Testis (tissue), 3 donors: Measurements from ENCODE around the gene ATXN7. TPM values are rescaled to one million over a fixed set of nuclear protein-coding genes. Genes with fewer than 3 reads are reported as not detected.

Experiments used
- DNase-seq: peaks from one replicate; pipeline ENCODE4 v3.0.0-alpha.2; 2019
- H3K27ac ChIP-seq, 2 donors: fragments of 200-600 bp; sonication (generic); one replicate each; pipeline ENCODE4 v1.5.1; 2019
- H3K27me3 ChIP-seq: fragments of 200-600 bp; sonication (generic); one replicate; pipeline ENCODE4 v1.5.1; 2019
- H3K36me3 ChIP-seq: fragments of 200-600 bp; sonication (generic); one replicate; pipeline ENCODE4 v1.5.1; 2017; ENCODE audit warnings: low read depth; ENCODE audit errors: missing control alignments
- H3K4me1 ChIP-seq: fragments of 200-600 bp; sonication (generic); one replicate; pipeline ENCODE4 v1.5.1; 2019
- H3K4me3 ChIP-seq, 2 donors: fragments of 200-600 bp; sonication (generic); one replicate each; pipeline ENCODE4 v1.5.1; 2017 to 2019
- H3K9me3 ChIP-seq: fragments of 200-600 bp; sonication (generic); one replicate; pipeline ENCODE4 v1.5.1; 2017
- POLR2A ChIP-seq: fragments of 450-650 bp; IDR thresholded peaks from one replicate; pipeline ENCODE4 v1.6.1; 2017; ENCODE audit warnings: antibody characterized with exemption, mild to moderate bottlenecking, moderate library complexity
- WGBS, 2 donors: methylation state at CpG; one replicate each; pipeline ENCODE4 v1.1.5; 2018; 5-methylcytosine and 5-hydroxymethylcytosine counted together
- intact Hi-C: fragments of 100-400 bp; cut with DNase I; formaldehyde crosslinking; loops from one replicate; pipeline ENCODE4 v1.15.1; 2023; ENCODE audit warnings: low total_unique reads
- polyA plus RNA-seq: library from polyadenylated mRNA; stranded (reverse); fragments of 350-450 nt; fragmentation: Illumina TruSeq; extraction: RNeasy Lipid Tissue Mini Kit (QIAGEN cat#74804); gene quantifications from one replicate; pipeline ENCODE4 v1.2.3, GENCODE V29; 2014; ENCODE audit warnings: low read depth, low replicate concordance; ENCODE audit not compliant: insufficient read depth
- total RNA-seq, 2 donors: library from RNA; depleted of rRNA; stranded (reverse); fragments of >200 nt; gene quantifications; one replicate each; pipeline ENCODE4 v1.2.3, GENCODE V29; 2016
- TF ChIP-seq, protein P1 (sequence below), 3 experiments: fragments of 450-650 bp in 2 of 3; fragments of 200-600 bp in 1 of 3; sonication (generic) in 1 of 3; IDR thresholded peaks; one replicate each; pipeline ENCODE4 v1.5.1; 2016 to 2019; ENCODE audit warnings: antibody characterized with exemption in 3 of 3, mild to moderate bottlenecking in 2 of 3, moderate library complexity in 1 of 3

ATXN7 gene
- total and polyA plus RNA-seq, 3 donors from 2014 or later = 30.9 to 47.6 (median 46.0) TPM

DNA sequence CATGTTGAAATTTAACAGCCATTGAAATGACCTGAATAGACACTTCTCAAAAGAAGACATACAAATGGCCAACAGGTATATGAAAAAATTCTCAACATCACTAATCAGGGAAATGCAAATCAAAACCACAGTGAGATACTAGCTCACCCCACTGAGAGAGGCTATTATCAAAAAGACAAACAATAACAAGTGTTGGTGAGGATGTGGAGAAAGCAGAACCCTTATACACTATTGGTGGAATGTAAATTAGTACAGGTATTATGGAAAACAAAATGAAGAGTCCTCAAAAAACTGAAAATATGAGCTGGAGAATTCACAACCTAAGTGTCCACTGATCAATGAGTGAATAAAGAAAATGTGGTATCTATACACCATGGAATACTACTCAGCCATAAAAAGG is 21.5 kb upstream of the ATXN7 start:
- Histone ChIP-seq H3K27me3 (no peaks in the 10 kb centered on the region), H3K27ac (no peak overlapping the region), H3K4me3 (no peak overlapping the region), H3K9me3 (no peaks in the 10 kb centered on the region), H3K4me1 (no peaks in the 10 kb centered on the region), H3K36me3 (no peaks in the 10 kb centered on the region)
- no peak for DNase-seq
- intact Hi-C loops = no loop called here
- TF ChIP-seq, protein P1, sequence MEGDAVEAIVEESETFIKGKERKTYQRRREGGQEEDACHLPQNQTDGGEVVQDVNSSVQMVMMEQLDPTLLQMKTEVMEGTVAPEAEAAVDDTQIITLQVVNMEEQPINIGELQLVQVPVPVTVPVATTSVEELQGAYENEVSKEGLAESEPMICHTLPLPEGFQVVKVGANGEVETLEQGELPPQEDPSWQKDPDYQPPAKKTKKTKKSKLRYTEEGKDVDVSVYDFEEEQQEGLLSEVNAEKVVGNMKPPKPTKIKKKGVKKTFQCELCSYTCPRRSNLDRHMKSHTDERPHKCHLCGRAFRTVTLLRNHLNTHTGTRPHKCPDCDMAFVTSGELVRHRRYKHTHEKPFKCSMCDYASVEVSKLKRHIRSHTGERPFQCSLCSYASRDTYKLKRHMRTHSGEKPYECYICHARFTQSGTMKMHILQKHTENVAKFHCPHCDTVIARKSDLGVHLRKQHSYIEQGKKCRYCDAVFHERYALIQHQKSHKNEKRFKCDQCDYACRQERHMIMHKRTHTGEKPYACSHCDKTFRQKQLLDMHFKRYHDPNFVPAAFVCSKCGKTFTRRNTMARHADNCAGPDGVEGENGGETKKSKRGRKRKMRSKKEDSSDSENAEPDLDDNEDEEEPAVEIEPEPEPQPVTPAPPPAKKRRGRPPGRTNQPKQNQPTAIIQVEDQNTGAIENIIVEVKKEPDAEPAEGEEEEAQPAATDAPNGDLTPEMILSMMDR (IDR thresholded peaks at IDR 0.05) = no peak
- TF ChIP-seq POLR2A = no peak

GRCh38 chr3:63845215-63845614 is 18.5 kb upstream of the ATXN7 start:
- Histone ChIP-seq H3K4me1 (no peaks in the 10 kb centered on the region), H3K27ac (no peak overlapping the region), H3K27me3 (no peaks in the 10 kb centered on the region), H3K4me3 (no peak overlapping the region), H3K9me3 (no peaks in the 10 kb centered on the region), H3K36me3 (no peaks in the 10 kb centered on the region)
- DNase-seq = no peak
- intact Hi-C loops = no loop called here
- 84 to 85% methylated on average over 4 of the region's 4 CpGs for WGBS, 2 donors
- TF ChIP-seq POLR2A = no peak
- TF ChIP-seq, protein P1 (IDR thresholded peaks at IDR 0.05) = no peak

DNA sequence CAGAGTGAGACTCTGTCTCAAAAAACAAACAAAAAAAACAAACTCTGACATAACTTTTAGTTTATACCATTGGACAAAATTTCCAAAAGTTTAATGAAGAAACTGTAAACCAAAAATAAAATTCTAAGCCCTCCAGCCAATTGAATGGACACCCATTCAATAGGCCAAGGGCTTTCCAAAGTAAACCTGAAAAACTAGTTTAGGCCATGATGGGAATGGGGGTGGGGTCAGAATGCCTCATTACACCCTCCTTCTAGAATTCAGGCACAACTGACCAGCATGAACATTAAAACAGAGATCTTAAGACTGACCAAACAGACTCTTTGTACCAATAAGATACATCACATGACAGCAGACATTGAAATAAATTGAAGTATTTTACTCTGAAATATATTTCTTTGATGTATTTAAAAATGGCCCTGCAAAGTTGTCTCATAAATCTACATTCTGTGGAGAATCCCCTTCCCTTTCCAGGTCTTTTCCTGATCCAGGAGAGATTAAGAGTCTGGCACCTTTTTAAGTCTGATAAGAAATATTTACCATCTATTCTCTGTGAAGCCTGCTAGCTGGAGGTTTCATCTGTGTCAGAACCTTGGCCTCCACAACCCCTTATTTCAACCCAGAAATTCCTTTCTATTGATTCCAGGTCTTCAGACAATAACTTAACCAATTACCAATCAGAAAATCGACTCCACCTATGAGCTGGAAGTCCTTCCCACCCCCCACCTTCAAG is 15.8 kb upstream of the ATXN7 start:
- H3K4me3 ChIP-seq = no peak overlapping the region
- 57 to 89% methylated on average over 1 of the region's 1 CpG for WGBS, 2 donors
- TF ChIP-seq POLR2A = no peak
- TF ChIP-seq, protein P1 (IDR thresholded peaks at IDR 0.05) = no peak
- intact Hi-C loops = no loop called here
- H3K4me1 ChIP-seq = no peaks in the 10 kb centered on the region
- H3K27ac ChIP-seq = no peak overlapping the region
- no peak for DNase-seq
- no peaks in the 10 kb centered on the region for H3K9me3 ChIP-seq
- H3K36me3 ChIP-seq = no peaks in the 10 kb centered on the region
- no peaks in the 10 kb centered on the region for H3K27me3 ChIP-seq

- no peaks in the 10 kb centered on the region for H3K27me3 ChIP-seq
- WGBS, 2 donors = 92 to 93% methylated on average over 3 to 4 of the region's 4 CpGs
- no peak overlapping the region for H3K27ac ChIP-seq
- H3K36me3 ChIP-seq = no peaks in the 10 kb centered on the region
- no peaks in the 10 kb centered on the region for H3K9me3 ChIP-seq
- no peak for DNase-seq
- H3K4me1 ChIP-seq = no peaks in the 10 kb centered on the region
- TF ChIP-seq POLR2A = no peak
- TF ChIP-seq, protein P1 (IDR thresholded peaks at IDR 0.05) = no peak
- intact Hi-C loops = no loop called here
- H3K4me3 ChIP-seq = no peak overlapping the region
Measured at GRCh38 chr3:63849175-63849574, 14.5 kb upstream of the ATXN7 start.

DNA sequence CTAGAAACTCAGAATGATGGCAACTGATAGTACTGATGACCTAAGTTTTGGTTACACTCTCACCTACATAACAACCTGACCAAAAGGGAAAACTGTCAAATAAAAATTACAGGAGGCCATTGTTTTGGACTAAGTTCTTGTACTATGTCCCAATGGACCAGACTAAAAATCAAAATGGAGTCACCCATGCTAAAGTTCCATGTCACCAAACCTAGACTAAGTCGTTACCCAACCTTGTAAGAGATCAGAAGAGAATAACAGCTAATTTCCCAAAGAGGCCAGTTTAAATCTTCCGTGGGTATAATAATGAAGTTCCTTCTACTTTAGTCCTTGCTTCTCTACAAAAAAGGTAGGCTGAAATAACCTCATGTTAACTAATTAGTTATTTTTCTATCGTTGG is 12.4 kb upstream of the ATXN7 start:
- no peak overlapping the region for H3K27ac ChIP-seq
- H3K9me3 ChIP-seq = no peaks in the 10 kb centered on the region
- intact Hi-C loops = no loop called here
- no peak overlapping the region for H3K4me3 ChIP-seq
- no peaks in the 10 kb centered on the region for H3K36me3 ChIP-seq
- H3K27me3 ChIP-seq = no peaks in the 10 kb centered on the region
- no peaks in the 10 kb centered on the region for H3K4me1 ChIP-seq
- 83 to 90% methylated on average over 3 of the region's 3 CpGs for WGBS, 2 donors
- TF ChIP-seq POLR2A = no peak
- TF ChIP-seq, protein P1 (IDR thresholded peaks at IDR 0.05) = no peak
- no peak for DNase-seq
